ENCODE results near the gene OR56B1. TPM values are rescaled to one million over a fixed set of nuclear protein-coding genes. Genes with fewer than 3 reads are reported as not detected.
"Not testable (repeated sequence)": the region's sequence is repeated elsewhere in the genome, so short reads cannot be mapped to it uniquely, and the experiment has no call there.

OR56B1 gene, protein sequence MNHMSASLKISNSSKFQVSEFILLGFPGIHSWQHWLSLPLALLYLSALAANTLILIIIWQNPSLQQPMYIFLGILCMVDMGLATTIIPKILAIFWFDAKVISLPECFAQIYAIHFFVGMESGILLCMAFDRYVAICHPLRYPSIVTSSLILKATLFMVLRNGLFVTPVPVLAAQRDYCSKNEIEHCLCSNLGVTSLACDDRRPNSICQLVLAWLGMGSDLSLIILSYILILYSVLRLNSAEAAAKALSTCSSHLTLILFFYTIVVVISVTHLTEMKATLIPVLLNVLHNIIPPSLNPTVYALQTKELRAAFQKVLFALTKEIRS
- not detected for polyA plus RNA-seq (ENCODE audit: insufficient read length)
- long read RNA-seq, donor 1: 0 reads
- long read RNA-seq, donor 2: 0 reads
- long read RNA-seq, donor 3: 0 reads
- long read RNA-seq, donor 4: 0 reads
- long read RNA-seq, donor 5: 0 reads
- long read RNA-seq, donor 6, partial matches to known transcripts: 0 of 1 reads
- long read RNA-seq, donor 6, other reads (novel, unspliced or antisense): 0 of 1 reads
- long read RNA-seq, donor 7: 0 reads
- long read RNA-seq, donor 8: 0 reads

DNA sequence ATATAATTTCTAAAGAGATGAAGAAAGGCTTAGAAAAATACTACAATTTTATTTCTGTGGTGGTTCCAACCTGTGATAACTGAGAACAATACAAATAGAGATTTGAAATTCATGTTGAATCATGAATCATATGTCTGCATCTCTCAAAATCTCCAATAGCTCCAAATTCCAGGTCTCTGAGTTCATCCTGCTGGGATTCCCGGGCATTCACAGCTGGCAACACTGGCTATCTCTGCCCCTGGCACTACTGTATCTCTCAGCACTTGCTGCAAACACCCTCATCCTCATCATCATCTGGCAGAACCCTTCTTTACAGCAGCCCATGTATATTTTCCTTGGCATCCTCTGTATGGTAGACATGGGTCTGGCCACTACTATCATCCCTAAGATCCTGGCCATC, at the start of gene OR56B1:
TSS of gene OR56B1 (plus strand) at position 53 of the 400 bp plus-strand sequence. CDS start at position 122, 69 bp downstream.
- DNase-seq: no peak

DNA sequence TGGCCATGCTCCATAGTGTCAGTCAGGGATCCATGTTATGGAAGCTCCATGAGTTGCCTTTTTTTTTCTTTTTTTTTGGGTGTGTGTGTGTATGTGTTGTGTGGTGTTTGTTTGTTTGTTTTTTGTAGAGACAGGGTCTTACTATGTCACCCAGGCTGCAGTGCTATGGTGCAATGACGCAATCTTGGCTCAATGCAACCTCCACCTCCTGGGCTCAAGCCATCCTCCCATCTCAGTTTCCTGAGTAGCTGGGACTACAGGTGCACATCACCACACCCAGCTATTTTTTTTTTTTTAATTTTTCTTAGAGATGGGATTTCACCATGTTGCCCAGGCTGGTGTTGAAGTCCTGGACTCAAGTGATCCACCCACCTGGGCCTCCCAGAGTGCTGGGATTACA, 47.8 kb upstream of the OR56B1 start:
- no peak for DNase-seq

DNA sequence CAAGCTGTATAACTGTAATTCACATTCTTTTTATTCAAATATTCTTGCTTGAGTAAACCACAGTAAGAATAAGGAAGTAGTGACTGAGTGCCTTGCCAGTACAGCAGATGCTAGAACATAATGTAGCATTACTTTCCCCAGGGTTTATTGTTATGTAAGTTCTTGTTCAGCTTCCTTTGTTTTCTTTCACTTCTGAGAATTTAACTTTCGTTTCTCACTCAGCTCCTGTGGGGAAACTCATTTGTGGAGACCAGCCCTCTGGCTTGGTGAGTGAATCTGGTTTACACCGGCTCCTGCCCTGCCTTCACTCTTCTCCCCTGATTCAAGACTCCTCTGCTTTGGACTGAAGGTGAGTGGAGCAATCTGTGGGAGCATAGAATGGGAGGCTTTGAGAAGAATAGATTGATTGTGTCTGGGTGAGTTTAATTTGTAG, 46.7 kb upstream of the OR56B1 start, which contains the start of gene TRIM22:
TSS of gene TRIM22 (plus strand) at position 240 of the 433 bp plus-strand sequence. CDS start 6,443 bp downstream, outside the sequence.
- peak; percentile 11 for DNase-seq

DNA sequence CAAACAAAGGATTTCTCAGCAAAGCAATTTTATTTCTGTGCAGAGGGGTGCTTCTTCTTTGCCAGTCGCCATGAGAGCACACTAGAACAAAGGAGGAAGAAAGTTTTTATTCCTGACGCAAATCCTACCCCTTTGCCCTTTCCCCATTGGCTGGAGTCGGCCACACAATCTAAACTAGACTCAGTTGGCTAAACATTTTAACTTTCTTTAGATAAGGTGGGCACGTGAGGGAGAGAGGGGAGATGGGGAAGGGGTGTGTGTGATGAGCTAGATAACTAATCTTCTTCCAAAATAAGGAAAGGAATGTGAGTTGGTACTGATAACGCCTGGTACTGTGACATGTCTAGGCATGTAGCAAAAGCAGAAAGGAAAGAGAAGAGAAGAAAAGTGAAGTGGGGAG, 46.0 kb upstream of the OR56B1 start:
- DNase-seq: no peak

DNA sequence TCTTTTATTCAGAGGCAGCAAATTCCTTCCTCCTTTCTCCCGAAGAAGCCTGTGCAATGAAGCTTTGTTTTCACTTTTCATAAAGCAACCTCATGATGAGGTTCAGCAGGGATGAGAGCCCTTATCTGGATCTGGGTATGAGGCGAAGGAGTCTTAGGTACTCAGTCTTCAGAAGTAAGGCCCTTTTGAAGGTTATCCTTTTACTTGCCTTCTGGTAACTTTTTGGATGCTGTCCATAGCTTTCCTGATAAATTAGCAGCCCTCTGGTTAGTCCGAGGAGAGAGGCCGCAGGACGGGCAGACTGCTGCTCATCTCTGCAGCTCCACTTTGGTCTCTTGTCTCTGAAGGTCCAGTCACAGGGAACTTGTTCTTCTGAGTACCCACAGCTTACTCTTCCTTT, 45.5 kb upstream of the OR56B1 start:
- no peak for DNase-seq

DNA sequence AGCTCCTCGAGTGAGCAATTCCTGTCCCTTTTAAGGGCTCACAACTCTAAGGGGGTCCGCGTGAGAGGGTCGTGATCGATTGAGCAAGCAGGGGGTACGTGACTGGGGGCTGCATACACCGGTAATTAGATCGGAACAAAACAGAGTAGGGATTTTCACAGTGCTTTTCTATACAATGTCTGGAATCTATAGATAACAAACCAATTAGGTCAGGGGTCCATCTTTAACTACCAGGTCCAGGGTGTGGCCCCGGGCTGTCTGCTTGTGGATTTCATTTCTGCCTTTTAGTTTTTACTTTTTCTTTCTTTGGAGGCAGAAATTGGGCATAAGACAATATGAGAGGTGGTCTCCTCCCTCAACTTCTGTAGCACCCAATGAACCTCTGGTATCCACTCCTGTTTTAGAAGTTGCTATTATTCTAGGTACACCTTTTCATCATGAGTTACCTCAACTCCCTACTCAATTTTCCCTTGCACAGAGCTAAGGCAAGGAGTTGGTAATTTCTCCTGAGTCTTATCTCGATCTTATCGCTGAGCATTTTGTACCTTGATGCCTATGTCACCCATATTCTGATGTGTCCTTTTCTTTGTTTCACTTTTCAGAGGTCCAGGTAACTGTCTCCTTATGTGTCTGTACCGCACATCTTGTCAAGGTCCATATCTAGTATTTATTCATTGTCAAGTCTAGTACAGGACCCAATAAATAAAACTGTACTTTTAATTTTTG, 44.8 kb upstream of the OR56B1 start:
- not testable (repeated sequence) for DNase-seq

DNA sequence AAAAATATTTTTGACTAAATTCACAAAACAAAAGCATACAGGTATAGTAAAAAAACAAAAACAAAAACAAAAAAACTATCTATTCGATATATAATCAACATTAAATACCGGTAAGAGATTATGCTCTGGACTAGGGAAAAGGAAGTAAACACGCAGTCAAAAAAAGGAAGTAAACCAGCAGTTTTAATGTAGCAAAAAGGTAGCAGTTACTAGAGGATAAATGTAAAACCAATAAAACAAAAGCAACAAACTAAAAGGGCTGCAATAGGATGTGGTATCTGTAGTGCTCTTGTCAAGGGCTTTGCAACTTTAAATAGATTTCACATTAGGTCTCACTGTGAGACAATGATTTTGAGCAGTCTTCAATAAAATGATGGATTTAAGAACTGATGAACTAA, 44.3 kb upstream of the OR56B1 start:
- DNase-seq: no peak

DNA sequence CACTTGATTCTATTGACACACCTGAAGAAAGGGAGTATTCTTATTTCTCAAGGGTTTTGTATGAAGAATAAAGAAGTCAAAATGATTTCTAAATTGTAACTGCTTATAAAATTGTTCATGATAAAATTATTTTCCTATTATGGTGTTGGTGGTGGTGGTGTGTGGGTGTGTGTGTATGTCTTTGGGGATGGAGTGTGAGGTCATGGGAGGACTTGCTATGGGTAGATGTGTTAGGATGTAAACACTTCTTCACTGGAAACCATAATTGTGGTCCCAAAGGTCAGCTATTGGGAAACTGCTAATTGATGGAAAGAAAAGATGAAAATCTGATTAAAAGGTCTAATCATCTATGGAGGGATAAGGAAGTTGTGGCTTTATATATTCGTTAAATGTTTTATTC, 41.6 kb upstream of the OR56B1 start:
- no peak for DNase-seq

DNA sequence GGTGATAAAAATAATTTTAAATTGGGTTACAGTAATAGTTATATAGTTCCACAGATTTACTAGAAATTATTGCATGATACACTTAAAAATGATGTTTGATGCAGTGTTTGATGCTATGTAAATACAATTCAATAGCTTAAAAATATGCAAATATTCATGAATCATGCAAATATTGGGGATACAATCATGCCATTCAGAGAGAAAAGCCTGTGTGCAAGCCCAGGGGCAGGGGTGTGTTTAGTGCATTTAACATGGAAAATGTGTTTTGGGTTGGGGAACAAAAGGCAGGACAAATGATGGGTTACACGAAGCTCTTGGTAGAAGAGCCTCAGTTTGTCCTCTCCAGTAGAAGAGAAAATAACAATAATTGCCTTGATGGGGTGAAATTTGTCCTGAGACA, 40.7 kb upstream of the OR56B1 start:
- no peak for DNase-seq

DNA sequence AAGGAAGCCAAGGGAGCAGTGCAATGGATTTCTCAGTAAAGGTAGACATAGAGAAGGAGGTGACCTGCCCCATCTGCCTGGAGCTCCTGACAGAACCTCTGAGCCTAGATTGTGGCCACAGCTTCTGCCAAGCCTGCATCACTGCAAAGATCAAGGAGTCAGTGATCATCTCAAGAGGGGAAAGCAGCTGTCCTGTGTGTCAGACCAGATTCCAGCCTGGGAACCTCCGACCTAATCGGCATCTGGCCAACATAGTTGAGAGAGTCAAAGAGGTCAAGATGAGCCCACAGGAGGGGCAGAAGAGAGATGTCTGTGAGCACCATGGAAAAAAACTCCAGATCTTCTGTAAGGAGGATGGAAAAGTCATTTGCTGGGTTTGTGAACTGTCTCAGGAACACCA, 40.0 kb upstream of the OR56B1 start:
- DNase-seq: no peak

DNA sequence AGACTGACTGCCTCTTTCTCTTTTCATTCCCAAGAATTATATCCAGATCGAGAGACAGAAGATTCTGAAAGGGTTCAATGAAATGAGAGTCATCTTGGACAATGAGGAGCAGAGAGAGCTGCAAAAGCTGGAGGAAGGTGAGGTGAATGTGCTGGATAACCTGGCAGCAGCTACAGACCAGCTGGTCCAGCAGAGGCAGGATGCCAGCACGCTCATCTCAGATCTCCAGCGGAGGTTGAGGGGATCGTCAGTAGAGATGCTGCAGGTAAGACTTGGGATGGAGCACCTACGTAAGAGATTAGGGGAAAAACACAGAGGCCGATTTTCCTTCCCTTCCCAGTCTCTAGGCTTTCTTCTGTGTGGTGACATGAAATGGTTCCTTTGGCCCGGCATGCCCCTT, 38.0 kb upstream of the OR56B1 start:
- DNase-seq: no peak

DNA sequence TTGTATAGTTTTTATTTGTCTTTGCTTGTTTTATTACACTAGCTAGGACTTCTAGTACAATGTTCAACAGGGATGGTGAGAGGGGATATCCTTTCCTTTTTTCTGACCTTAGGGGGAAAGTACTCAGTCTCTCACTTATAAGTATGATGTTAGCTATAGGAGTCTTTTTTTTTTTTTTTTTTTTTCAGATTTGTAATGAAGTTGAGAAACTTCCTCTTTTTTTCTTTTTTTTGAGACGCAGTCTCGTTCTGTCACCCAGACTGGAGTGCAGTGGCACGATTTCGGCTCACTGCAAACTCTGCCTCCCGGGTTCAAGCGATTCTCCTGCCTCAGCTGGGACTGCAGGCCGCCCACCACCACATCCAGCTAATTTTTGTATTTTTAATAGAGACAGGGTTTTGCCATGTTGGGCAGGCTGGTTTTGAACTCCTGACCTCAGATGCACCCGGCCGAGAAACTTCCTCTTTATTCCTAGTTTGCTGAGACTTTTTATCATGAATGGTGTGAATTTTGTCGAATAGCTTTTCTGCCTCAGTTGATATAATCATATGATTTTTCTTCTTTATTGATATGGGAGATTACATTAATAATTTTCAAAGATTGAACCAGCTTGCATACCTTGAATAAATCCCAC, 35.7 kb upstream of the OR56B1 start:
- no peak for DNase-seq

DNA sequence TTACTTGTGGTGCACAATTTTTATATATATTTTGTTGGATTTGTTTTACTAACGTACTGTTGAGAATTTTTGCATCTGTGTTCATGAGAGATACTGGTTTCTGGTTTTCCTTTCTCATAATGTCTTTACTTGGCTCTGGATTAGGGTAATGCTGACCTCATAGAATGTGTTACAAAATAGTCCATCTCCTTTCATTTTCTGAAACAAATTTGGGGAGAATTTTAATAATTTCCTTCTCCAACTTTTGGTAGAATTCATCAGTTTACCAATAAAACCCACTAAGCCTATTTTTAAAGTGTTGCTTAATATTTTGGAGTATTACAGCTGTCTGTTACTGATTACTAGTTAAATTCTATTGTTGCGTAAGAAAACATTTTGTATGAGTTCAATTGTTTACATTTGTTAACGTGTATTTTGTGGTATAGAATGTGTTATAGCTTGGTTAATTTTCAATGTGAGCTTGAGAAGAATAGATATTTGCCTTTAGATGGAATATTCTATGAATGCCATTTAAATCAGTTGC, 35.1 kb upstream of the OR56B1 start:
- DNase-seq: no peak

DNA sequence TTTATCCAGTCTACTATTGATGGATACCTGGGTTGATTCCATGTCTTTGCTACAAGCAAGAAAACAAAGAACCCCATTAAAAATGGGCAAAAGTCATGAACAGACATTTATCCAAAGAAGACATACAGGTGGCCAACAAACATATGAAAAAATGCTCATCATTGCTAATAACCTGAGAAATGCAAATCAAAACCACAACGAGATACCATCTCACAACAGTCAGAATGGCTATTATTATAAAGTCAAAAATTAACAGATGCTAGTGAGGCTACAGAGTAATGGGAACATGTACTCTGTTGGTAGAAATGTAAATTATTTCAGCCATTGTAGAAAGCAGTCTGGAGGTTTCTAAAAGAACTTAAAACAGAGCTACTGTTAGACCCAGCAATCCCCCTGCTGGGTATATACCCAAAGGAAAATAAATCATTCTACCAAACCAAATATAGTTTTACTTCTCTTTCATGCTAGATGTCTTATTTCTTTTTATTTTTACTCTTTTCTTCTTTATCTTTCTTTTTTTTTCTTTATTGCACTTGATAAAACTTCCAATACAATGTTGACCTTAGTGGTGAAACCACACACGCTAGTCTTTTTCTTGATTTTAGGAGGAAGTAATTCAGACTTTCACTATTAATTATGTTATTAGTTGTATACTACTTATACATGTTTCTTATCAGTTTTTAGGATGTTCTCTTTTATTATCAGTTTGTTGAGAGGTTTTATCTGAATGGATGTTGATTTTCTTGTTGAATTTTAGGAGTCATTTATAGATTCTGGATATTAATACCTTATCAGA, 32.3 kb upstream of the OR56B1 start:
- DNase-seq: no peak

DNA sequence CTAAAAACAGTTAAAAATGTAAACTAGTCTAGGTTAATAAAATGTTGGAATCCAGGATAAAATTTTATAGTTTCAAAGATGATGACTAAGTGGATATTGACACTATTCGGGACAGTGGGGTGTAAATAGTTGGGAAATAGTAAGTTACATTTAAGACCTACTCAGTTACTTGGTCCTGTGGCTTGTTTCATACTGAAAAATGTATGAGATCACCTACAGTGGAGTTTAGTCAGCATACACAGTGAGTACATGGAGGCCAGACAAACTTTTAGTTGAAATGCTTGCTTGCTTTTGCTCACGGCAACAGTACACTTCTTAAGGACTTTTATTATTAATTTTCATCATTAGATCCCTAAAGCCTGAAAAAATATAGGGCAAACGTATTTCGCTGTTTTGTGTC, 30.6 kb upstream of the OR56B1 start:
- no peak for DNase-seq

DNA sequence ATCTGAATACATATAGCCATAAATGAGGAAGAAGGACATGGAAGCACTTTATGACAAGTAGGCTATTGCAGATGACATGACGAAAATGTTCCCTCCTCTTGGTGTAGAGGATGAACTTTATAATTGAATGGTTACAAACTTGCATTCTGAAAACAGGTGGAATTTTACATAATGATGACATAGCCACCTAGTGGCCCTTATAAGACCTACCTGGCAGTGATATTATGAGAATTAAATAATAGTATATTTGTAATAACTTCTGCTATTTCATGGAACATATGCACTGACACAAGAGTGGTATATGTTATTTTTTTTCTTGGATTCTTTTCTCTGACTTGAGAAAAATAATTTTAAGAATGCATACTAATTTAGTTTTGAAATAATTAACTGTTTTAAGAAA, 23.7 kb upstream of the OR56B1 start:
- DNase-seq: no peak

DNA sequence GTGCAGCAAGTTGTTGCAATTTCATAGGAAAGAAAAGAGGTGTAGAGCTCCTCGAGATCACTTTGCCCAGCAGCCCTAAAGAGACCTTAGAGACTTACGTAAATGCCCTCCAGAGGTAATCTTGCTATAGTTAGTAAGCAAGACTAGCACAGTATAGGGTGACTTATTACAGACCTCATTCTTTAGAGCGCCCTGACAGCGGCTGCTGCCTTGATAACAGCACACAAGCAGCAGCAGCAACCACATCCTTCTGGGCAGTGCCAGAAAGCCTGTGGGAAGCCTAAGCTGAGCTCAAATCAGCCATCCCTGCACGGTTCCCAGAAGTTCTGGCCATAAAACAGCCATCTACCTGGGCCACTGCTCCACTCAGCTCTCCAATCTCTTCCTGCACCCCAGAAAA, 22.6 kb upstream of the OR56B1 start:
- DNase-seq: no peak

DNA sequence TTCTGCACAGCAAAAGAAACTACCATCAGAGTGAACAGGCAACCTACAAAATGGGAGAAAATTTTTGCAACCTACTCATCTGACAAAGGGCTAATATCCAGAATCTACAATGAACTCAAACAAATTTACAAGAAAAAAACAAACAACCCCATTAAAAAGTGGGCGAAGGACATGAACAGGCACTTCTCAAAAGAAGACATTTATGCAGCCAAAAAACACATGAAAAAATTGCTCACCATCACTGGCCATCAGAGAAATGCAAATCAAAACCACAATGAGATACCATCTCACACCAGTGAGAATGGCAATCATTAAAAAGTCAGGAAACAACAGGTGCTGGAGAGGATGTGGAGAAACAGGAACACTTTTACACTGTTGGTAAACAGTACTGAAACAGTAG, 19.7 kb upstream of the OR56B1 start:
- not testable (repeated sequence) for DNase-seq

DNA sequence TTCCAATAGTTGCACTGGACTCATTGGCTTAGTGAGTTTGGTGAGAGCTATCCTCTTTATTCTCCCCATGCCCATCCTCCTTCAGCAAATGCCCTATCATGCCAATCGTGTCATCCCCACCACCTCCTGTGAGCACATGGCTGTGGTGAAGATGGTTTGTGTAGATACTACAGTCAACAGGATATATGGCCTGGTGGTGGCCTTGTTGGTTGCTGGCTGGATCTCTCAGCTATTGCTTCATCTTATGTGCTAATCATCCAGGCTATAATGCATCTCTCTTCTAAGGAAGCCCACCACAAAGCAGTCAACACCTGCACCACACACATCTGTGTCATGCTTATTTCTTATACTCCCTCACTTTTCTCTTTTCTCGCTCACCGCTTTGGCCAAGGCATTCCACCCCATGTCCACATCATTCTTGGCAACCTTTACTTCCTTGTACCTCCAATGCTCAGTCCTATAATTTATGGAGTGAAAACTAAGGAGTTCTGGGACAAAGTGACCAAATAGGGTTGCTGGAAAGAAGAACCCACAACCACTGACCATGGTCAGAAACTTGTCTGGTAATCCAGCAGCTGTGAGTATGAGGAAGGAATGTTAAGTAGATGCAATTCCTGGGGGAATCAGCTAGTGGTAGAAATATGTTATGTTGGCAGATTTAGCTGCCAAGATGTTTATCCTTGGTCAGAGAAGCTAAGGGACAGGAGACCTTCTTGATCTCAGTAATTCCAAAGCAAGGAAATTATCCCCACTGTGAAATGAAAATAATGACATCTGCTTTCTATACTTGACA, 16.3 kb upstream of the OR56B1 start:
- no peak for DNase-seq

DNA sequence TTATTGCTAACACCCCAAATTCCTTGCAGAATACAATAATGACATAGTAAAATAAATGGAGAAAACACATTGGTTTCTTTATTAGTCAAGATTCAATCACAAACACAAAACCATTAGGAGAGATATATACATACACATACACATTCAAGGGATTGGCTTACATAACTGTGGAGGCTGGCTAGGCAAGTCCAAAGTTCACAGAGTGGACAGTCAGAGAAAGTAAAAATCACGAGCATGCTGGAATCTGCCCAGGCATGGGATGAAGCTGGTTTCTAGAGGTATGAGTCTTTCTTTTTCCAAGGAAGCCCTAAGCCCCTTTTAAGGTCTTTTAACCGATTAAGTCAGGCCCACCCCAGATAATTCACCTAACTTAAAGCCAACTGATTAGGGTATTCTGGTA, 13.6 kb upstream of the OR56B1 start:
- no peak for DNase-seq

DNA sequence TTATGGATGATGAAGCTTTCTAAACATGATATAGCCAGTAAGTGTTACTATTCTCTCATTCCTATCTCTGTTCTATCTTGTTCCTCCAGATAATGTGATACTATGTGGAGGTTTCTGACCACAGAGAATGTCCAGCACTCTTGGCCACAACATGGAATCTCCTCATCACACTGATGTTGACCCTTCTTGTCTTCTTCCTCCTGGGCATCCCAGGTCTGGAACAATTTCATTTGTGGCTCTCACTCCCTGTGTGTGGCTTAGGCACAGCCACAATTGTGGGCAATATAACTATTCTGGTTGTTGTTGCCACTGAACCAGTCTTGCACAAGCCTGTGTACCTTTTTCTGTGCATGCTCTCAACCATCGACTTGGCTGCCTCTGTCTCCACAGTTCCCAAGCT, 9.9 kb upstream of the OR56B1 start:
- DNase-seq: no peak

Measured in left kidney (tissue), 8 donors.